D341Med (cell line): ENCODE results near the gene DBET.
"Not testable (repeated sequence)": the region's sequence is repeated elsewhere in the genome, so short reads cannot be mapped to it uniquely, and the experiment has no call there.

ENCODE experiments used
- DNase-seq: peaks from one replicate; pipeline ENCODE4 v3.0.0; 2012; ENCODE audit warnings: low spot score

DBET gene

DNA sequence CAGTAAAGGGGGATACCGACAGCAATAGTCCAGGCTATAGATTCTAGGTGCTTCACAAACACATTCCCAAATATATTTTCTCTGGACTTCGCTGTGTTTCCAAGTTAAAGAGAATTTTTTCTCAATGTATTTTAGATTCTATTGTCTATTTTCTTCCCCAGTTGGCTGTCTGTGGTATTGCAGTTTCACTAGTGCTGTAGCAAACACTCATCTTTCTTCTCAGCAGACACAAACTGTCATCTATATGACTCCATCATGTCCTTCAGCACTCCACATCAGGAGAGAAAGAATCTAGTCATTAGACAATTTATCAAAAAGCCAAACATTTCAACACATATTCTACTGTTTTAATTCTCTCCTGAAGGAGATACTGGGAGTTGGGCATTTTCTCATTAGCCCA is at the start of gene DBET:
Gene DBET (plus strand): TSS at position 161 of the 400 bp plus-strand sequence.
- not testable (repeated sequence) for DNase-seq

DNA sequence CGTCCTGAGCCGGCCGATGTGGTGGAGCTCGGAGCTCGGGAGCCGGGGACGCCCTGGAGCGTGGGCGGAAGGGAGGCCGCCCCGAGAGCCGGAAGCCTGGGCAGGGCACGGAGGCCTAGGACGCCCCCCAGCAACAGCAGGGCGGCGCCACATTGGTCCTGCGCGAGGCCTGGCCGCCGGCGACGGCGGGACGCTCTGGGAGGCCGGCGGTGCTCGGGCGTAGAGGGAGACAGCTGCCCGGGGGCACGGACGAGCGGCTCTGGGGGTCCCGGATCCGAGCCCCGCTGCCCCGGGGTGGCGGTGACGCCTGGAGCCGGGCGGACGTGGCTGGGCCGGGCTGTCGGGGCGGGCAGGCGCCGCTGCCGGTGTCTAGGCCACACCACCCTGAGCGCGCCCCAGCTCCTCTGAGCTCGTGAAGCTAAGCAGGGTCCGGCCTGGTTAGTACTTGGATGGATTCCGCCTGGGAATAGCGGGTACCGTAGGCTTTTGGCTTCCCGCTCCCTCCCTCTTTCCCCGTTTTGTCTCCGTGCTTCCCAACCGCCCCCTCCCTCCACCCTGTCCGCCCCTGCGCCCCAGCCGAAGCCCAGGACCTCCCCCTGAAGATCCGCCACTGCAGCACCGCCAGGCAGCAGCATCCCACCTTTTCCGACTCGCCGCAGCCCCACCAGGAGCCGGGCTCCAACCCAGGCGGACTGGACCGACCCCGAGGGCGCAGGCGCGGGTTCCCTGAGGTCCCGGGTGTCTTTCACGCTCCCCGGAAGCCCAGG is 49.3 kb upstream of the DBET start:
- peak; percentile 37 for DNase-seq

DNA sequence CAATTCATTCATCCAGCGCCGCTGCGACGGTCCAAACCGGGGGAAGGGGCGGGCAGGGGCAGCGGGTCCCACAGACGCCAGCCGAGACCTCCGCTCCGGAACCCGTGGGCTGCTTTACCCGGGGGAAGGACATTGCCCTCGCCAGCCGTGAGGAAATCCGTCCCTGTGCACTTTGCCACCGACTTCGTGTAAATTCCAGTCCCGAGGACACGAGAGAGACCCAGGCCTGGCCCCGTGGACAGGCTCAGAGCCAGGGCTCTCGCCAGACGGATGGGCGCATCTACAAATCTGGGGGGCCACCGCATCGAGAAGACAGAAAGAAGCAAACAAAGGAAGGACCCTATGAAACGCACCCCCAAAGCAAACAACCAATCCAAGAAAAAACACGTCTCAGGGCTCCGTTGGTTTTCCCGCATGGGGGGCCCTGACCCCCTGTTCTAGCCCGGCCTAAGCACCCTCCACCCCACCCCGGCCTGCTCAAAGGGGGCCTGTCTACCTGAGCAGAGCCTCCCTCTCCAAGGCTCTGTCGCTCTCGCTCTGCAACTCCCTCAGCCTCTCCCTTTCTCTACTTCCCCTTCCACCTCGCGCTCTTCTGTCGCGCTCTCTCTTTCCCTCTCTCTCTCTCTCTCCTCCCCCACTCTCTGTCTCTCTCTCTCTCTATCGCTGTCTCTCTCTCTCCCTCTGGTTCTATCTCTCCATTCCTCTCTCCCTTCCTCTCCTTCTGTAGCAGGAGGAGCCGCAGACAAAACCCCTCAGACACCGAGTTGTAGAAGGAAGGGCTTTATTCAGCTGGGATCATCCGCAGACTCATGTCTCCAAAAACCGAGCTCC is 48.5 kb upstream of the DBET start:
- DNase-seq: no peak

DNA sequence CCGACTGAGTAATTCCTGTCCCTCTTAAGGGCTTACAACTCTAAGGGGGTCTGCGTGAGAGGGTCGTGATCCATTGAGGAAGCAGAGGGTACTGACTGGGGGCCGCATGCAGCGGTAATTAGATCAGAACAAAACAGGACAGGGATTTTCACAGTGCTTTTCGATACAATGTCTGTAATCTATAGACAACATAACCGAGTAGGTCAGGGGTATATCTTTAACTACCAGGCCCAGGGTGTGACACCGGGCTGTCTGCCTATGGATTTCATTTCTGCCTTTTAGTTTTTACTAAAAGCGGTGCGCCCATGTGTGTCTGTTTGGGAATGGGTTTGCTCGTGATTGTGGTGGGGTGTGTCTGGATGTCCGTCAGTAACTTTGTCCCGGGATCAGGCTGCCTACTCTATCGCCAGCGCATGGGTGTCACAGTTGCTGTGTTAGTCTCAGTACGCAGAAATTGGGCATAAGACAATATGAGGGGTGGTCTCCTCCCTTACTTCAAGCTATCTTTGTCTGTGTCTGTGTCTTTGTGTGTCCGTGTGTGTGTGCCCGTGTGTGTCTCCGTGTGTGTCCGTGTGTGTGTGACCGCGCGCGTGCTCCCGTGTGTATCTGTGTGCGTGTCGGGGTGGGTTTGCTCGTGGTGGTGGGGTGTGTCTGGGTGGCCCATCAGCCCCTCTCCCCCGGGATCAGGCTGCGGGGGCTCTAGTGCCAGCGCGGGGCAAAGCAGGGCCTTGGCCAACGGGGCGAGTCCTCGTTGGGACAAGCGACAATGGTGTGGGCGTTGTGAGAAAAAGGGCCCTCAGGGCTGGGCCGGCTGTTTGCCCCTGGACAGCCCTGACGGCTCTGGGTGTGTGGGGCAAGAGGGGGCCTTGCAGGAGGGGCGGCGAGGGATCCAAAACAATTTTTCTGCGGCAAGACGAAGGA is 47.7 kb upstream of the DBET start:
- DNase-seq: no peak

DNA sequence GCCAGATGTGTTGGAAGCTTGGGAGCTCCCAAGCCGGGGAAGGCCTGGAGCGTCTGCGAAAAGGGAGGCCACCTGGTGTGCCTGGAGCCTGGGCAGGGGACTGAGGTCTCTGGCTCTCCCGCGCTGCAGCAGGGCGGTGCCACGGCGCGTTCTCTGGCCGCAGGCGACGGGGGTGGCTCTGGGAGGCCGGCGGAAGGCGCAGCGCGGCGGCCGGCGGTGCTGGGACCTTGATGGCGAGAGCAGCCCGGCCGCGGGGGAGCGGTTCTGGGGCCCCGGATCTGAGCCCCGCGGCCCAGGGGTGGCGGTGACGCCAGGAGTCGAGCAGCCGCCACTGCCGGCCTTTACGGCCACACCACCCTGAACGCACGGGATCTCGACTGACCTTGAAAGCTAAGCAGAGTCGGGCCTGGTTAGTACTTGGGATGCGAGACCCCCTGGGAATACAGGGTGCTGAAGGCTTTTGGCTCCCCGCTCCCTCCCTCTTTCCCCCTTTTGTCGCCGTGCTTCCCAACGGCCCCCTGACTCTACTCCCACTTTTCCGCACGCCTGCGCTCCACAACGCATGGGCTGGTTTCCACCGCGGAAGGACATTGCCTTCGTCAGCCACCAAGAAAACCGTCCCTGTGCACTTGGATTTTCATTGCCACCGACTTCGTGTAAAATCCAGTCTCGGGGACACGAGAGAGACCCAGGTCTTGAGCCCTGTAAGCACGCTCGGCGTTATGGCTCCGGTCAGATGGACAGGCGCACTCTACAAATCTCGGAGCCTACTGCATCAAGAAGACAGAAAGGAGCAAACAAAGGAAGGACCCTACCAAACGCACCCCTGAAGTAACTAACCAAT is 46.7 kb upstream of the DBET start:
- no peak for DNase-seq

DNA sequence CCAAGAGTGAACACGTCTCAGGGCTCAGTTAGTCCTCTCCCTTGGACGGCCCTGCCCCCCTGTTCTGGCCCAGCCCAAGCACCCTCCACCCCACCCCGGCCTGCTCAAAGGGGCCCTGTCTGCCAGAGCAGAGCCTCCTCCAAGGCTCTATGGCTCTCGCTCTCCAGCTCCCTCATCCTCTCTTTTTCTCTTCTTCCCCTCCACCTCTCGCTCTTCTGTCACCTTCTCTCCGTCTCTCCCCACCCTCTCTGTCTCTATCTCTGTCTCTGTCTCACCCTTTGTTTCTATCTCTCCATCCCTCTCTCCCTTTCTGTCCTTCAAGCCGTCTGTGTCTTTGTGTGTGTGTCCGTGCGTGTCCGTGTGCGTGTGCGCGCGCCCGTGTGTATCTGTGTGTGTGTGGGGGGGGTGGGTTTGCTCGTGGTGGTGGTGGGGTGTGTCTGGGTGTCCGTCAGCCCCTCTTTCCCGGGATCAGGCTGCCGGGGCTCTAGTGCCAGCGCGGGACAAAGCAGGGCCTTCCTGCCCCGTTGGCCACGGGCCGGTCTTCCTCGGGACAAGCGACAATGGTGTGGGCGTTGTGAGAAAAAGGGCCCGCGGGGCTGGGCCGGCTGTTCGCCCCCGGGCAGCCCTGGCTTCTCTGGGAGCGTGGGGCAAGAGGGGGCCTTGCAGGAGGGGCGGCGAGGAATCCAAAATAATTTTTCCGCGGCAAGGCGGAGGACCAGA is 45.9 kb upstream of the DBET start:
- no peak for DNase-seq

DNA sequence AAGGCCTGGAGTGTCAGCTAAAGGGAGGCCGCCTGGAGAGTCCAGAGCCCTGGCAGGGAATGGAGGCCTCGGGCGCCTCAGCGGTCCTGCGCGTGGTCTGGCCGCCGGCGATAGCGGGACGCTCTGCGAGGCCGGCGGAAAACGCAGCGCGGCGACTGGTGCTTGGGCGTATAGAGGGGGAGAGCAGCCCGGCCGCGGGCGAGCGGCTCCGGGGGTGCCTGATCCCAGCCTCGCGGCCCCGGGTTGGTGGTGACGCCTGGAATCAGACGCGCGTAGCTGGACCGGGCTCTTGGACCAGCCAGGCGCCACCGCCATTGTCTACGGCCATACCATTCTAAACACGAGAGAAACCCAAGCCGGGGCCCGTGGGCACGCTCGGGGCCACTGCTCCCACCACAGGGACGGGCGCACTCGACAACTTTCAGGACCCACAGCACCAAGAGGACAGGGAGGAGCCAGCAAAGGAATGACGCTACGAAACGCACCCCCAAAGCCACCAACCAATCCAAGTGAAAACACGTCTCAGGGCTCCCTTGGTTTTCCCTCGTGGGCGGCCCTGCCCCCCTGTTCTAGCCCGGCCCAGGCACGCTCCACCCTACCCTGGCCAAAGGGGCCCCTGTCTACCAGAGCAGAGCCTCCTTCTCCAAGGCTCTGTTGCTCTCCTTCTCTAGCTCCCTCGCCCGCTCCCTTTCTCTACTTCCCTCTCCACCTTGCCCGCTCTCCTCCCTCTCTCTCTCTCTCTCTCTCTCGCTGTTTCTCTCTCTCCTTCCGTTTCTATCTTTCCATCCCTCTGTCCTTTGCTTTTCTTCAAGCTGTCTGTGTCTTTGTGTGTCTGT is 45.1 kb upstream of the DBET start:
- peak; percentile 44 for DNase-seq

DNA sequence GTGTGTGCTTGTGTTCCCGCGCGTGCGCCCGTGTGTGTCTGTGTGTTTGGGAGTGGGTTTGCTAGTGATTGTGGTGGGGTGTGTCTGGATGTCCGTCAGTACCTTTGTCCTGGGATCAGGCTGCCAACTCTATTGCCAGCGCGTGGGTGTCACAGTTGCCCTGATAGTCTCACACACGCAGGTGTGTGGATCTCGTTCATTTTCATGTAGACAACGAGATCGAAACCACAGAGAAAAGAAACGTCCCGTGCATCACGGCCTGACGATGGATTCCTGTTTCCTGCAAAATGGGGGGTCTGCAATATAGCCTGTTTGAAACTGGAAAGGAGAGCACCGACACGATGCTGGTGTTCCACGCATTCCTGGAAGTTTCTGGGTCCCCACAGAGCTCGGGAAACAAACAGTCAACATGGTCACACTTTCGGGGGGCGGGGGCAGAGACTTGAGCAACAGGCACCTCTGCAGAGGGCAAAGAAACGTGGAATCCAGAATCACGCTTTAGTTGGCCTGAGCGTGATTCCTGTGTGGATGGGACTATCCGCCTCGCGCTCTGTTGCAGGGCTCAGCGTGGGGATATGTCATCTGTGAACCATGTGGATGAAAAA is 44.3 kb upstream of the DBET start:
- DNase-seq: not testable (repeated sequence)

DNA sequence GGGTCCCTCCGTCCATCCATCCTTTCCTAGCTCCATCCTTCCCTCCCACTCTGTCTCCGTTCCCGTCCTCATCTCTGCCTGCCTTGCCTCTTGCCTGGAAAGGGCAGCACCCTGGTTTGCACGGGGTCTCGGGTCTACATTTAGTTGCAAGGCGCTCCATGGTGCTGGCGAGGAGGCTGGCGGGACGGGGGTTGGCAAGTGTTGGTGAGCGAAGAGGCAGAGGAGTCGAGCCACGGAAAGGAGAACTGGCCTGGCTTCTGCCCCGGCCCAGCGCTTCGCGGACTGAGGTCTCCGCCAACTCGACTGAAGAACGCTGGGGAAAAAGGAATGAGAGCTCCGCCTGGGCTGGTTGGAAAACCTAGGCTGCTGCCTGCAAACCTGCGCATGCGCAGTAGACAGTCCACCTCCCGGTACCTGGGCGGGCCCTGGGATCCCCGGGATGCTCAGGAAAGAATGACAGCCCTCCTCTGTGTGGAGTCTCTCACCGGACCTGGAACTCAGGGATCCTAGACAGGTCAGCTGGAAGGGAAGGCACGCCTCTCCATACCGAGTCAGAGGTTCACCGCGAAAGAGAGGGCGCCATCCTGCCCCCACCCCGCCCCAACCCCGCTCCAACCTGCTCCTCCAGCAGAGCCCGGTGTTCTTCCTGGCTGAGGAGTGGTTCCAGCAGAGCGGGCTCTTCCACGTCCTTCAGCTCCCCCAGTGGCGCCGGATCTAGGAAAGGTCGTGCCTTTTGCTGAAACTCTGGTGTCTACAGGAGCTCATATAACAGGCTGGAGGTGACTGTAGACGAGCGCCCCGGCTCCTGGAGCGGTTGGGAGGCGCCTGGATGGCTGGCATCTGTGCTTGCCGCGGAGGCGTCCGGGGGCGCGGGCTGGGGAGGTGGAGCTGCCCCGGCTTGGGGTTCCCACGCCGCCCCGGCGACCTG is 43.2 kb upstream of the DBET start:
- DNase-seq: peak; percentile 82

DNA sequence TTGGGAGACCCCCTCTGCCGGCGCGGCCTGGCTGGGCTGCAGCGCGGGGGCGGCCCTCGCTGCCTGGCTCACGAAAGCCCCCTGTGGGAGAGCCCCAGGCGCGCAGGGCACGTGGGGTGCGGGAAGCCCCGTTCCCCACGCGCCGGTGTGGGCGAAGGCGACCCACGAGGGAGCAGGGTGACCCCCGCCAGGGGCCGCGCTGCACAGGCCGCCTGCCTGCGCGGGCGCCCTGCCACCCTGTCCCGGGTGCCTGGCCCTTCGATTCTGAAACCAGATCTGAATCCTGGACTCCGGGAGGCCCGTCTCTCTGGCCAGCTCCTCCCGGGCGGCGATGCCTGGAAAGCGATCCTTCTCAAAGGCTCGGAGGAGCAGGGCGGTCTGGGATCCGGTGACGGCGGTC is 42.3 kb upstream of the DBET start:
- DNase-seq: not testable (repeated sequence)

DNA sequence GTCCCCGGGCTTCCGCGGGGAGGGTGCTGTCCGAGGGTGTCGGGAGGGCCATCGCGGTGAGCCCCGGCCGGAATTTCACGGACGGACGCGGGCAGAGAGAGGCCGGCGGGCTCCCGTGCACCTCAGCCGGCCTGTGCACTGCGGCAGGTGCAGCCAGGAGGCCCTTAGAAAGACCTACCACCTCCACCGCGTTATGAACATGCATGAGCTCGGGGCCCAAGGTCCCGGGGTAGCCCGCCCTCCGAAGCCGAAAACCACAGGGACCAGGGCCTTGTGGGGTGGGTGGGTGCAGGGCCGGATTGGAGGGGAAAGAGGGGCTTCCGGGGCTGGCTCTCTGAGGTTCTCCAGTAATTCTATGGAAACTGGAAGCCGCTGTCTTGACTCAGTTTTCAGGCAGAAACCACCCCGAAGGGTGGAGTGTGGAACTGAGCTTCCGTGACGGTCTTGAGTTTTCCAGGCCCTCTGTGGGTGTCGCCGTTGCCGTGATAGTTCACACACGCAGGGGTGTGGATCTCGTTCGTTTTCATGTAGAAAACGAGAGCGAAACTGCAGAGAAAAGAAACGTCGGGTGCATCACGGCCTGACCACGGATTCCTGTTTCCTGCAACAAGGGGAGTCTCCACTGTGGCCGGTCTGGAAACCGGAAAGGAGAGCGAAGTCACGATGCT is 41.6 kb upstream of the DBET start:
- DNase-seq: not testable (repeated sequence)

DNA sequence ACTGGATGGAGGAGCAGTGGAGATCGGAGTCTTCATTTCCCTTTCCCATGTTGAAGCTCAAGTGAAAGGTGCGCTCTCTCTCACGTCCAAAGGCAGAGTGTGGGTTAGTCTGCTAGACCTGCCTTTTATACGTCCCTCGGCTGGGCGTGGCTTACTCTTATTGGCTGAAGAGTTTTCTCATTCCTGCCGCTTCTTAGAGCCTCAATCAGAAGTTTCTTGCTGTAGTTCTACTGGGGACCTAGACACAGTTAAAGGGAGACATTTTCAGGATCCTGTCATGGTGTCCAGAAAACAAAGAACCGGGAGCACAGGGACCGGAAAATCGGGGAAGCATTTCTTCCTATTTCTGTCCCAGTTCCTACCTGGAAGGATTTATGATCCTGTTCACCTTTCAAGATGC is 37.1 kb upstream of the DBET start, which contains the start of gene FRG2:
Gene FRG2 (minus strand): TSS at position 101 of the 400 bp plus-strand sequence. CDS start 52 bp downstream, at position 49.
- not testable (repeated sequence) for DNase-seq

DNA sequence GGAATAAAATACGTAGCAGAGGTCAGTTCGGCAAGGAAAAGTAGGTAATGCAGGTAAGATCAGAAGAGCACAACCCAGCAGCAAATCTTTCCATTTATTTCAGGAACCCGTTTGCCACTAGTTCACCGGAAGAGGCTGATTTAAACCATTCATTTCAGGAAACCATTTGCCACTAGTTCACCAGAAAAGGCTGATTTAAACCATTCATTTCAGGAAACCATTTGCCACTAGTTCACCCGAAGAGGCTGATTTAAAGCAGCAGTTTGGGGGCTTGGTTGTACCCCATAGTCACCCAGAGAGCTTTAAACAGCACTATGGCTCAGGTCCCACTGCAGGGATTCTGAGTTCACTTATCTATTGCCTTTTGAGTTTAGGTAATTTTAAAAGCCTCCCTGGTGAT is 33.0 kb upstream of the DBET start:
- not testable (repeated sequence) for DNase-seq

DNA sequence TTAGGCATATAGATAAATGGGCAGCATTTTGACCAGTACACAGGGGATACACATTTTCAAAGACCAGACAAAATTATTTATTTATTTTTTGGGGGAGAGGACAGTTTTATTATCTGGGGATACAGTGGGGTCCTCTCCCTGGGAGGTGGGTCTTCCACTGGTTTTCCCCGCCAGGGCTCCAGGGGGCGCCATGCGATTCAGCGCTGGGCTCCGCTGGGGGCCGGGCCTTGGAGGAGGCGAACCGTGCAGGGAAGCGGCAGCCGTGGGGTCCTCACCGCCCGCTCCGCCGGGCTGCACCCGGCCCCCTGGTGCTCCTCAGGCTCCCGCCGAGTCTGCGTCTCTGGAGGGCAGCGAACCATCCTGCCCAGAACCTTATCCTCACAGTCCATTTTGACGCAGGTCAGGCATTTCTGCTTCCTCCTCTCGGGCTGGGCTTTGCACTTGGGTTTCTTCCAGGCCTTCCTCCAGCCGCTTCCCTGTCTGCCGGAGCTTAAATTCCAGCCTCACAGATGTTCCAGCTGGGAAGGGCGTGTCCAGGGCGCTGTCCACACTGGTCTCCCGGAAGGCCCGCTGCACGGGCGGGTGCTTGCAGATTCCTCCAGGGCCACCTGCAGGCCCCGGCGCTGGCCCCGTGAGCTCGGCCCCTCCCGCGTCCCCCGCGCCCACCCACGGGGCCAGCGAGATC is 26.5 kb upstream of the DBET start:
- not testable (repeated sequence) for DNase-seq

DNA sequence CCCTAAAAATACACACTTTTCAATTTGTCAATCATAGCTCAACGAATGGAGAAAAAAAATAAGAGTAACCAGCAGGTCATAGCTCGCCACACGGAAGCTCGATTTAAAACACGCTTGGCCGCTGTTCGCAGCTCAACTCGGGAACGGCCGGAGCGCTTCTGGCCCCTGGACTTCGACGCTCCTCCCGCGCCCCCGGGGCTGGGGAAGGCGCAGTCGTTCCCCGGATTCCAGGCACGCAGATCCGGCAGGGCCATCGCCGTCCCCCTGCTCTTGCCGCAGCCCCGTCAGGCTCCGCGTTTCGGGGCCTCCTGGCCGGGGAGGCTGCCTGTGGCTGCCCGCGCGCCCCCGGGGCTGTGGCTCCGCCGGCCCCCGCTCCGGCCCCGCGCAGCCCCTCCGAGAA is 23.4 kb upstream of the DBET start:
- DNase-seq: not testable (repeated sequence)

DNA sequence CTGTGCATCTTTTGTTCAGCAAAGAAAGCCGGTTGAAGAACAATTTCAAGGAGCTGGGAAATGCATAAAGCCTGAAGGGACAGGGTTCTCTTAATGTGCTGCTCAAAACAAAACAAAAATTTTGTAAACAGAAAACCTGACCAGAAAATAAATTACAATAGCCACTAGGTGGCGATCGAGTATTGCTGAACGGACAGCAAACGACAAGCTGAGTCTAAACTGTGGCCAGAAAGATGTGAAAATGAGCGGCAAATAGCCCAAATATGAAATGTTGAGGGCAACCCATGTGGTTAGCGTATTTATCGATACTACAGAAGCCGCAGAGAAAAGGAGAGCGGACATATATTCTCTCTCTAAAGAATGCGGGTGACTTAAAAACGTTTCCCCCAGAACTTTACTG is 16.7 kb upstream of the DBET start:
- not testable (repeated sequence) for DNase-seq
